Erythroblast (primary cell): ENCODE results near the gene HOGA1.
A peak's percentile ranks its signal among the peaks of the same experiment; 100 is the strongest.
"Not testable (repeated sequence)": the region's sequence is repeated elsewhere in the genome, so short reads cannot be mapped to it uniquely, and the experiment has no call there.

Experiments
- DNase-seq, 2 experiments: peaks; one replicate each; lab custom pipeline; 2025; lab: John Stamatoyannopoulos, UW
- GATA1 ChIP-seq: IDR thresholded peaks from 2 replicates; pipeline ENCODE4 v1.6.1; 2011; ENCODE audit warnings: low read depth, mild to moderate bottlenecking, control low read depth, low read length, moderate library complexity
- POLR2A ChIP-seq: IDR thresholded peaks from 2 replicates; pipeline ENCODE4 v1.6.1; 2011; ENCODE audit warnings: mild to moderate bottlenecking, low read length

HOGA1 gene

DNA sequence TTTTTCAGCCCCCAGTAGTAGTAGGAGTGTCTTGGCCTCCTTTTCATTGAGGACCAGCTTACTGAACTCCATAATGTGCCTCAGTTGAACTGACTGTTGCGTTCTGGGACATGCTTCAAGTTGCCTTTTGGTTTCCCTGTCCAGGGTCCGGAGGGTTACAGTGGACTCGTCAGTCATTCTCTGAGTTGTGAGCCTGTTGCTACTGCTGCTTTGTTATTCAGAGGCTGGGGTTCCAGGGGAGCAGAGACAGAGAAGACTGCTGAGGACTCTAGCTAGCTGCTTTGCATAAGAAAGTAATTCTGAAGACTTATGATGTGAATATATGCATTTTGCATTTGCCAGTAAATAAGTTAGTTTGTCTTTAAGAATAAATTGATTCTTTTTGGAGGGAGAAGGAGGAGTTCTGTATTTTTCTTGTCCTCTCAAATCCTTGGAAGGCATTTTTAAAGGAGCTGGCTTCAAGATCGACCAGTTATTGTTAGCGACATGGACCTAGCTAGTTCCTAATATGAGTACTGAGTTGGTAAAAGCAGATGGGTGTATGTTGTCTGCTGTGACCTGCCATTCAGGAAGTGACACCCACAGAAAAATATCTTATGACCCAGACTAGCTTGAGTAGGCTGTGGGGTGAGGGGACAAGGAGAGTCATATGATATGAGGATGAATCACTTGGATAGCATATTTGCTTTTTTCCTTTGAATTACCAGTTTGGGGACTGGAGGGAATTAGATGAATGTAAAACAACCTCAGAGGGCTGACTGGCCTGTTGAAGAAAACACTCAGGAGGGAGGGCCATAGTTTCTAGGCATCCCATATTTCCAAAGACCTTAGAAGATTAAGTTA lies 64.6 kb downstream of the HOGA1 start:
- DNase-seq = peak; percentile 76 to 77
- TF ChIP-seq GATA1 (no peak), POLR2A (peak; percentile 64)

DNA sequence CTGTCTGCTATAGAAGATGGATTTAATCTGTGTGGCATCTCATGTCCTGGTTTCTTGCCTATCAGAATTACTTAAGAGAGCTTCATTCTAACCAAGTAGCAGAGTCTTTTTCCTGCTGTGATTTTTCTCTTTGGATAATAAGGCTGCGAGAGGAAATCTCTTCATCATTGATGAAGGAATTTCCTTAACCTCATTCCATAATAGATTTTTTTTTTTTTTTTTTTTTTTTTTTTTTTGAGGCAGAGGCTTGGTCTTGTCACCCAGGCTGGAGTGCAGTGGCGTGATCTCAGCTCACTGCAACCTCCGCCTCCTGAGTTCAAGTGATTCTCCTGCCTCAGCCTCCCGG lies 65.2 kb downstream of the HOGA1 start:
- DNase-seq = not testable (repeated sequence)

DNA sequence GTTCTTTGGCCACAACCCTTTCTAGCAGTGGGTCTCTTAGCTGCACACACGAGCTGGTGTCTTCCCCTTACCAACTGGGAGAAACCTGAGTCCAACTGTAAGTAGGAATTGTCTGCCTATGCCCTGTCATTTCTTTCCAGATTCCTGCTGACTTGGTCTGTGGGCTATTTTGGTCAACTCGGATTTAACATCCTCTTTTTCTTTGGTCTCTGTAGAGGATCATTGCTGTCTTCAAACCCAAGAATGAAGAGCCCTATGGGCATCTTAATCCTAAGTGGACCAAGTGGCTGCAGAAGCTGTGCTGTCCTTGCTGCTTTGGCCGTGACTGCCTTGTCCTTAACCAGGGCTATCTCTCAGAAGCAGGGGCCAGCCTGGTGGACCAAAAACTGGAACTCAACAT lies 66.5 kb downstream of the HOGA1 start:
- TF ChIP-seq GATA1 = no peak
- no peak for TF ChIP-seq POLR2A
- no peak for DNase-seq

- TF ChIP-seq POLR2A (no peak), GATA1 (no peak)
These were observed 67.6 kb downstream of the HOGA1 start for GRCh38 chr10:97651773-97652172.

GRCh38 chr10:97656777-97657176 lies 72.6 kb downstream of the HOGA1 start:
- no peak for DNase-seq

More at GRCh38 chr10:97651773-97652172, 67.6 kb downstream of the HOGA1 start:
- no peak for DNase-seq

GRCh38 chr10:97659589-97659988 lies 75.4 kb downstream of the HOGA1 start:
- no peak for TF ChIP-seq POLR2A
- TF ChIP-seq GATA1 = no peak
- no peak for DNase-seq

More at GRCh38 chr10:97656777-97657176, 72.6 kb downstream of the HOGA1 start:
- TF ChIP-seq GATA1 (no peak), POLR2A (no peak)
